ENCODE data around the gene INAFM2. TPM values are rescaled to one million over a fixed set of nuclear protein-coding genes. Genes with fewer than 3 reads are reported as not detected.

The INAFM2 gene
- total and polyA plus RNA-seq, 2 experiments from 2014 or later, result 18.1 to 32.7 TPM

DNA sequence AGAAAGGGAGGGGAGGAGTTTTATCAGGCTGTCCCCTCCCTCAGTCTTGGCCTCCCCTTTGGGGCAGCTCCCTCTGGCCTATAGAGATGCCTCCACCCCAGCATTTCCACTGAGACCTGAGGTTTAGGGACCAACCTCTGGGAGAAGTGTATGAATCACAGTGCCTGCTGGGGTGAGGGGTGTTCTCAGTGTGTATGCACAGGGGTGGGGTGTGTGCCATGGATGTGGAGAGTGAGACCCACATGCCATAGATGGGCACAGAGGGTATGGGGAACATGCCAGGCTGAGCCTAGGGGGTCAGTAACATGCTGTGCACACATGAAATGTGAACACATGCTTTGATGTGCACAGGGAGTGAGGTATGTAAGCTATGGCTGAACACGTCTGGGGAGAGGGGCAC lies 28.2 kb upstream of the INAFM2 start:
- H3K4me3 ChIP-seq, result no peak overlapping the region
- no peaks in the 10 kb centered on the region for H3F3A ChIP-seq (replicated peaks; ENCODE audit: low read depth)
- no peak overlapping the region for H3K4me2 ChIP-seq
- Mint-ChIP-seq H3K36me3 (ENCODE audit: low read depth) (peaks cover 8% of the 10 kb centered on the region; the same call in 2 of the 3 replicates), H3K4me1 (peaks cover 23% of the 10 kb centered on the region), H3K4me3 (no peak overlapping the region), H3K9me3 (peaks cover 11% of the 10 kb centered on the region), H3K27ac (no peak overlapping the region), H3K27me3 (ENCODE audit: insufficient read depth, low read depth, poor library complexity) (peaks cover 41% of the 10 kb centered on the region)
- H3K27ac ChIP-seq (ENCODE audit: low read depth), result no peak overlapping the region
- no peak for TF ChIP-seq ETS1 (IDR thresholded peaks at IDR 0.05)
- no peak for TF ChIP-seq CREB1 (CRISPR knock-in tag; IDR thresholded peaks at IDR 0.05; ENCODE audit: low read depth)
- TF ChIP-seq, protein P1, sequence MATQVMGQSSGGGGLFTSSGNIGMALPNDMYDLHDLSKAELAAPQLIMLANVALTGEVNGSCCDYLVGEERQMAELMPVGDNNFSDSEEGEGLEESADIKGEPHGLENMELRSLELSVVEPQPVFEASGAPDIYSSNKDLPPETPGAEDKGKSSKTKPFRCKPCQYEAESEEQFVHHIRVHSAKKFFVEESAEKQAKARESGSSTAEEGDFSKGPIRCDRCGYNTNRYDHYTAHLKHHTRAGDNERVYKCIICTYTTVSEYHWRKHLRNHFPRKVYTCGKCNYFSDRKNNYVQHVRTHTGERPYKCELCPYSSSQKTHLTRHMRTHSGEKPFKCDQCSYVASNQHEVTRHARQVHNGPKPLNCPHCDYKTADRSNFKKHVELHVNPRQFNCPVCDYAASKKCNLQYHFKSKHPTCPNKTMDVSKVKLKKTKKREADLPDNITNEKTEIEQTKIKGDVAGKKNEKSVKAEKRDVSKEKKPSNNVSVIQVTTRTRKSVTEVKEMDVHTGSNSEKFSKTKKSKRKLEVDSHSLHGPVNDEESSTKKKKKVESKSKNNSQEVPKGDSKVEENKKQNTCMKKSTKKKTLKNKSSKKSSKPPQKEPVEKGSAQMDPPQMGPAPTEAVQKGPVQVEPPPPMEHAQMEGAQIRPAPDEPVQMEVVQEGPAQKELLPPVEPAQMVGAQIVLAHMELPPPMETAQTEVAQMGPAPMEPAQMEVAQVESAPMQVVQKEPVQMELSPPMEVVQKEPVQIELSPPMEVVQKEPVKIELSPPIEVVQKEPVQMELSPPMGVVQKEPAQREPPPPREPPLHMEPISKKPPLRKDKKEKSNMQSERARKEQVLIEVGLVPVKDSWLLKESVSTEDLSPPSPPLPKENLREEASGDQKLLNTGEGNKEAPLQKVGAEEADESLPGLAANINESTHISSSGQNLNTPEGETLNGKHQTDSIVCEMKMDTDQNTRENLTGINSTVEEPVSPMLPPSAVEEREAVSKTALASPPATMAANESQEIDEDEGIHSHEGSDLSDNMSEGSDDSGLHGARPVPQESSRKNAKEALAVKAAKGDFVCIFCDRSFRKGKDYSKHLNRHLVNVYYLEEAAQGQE (IDR thresholded peaks at IDR 0.05; ENCODE audit: unreplicated experiment), result no peak
- TF ChIP-seq EZH2phosphoT487 (IDR thresholded peaks at IDR 0.05; ENCODE audit: unreplicated experiment), result no peak
- TF ChIP-seq JUNB (IDR thresholded peaks at IDR 0.05; ENCODE audit: unreplicated experiment), result no peak
- TF ChIP-seq EZH2 (IDR thresholded peaks at IDR 0.05; ENCODE audit: low read depth, unreplicated experiment), result no peak
- H3K9me2 ChIP-seq (ENCODE audit: insufficient read depth), result no peaks in the 10 kb centered on the region
- no peak for DNase-seq (ENCODE audit: low spot score)
- H3K4me1 ChIP-seq (ENCODE audit: insufficient read depth), result peaks cover 10% of the 10 kb centered on the region; the same call in 1 of the 2 replicates
- no peak for ATAC-seq
- H2AFZ ChIP-seq, result no peak overlapping the region
- H3K27me3 ChIP-seq (ENCODE audit: insufficient read depth), result peaks cover 33% of the 10 kb centered on the region
- no peaks in the 10 kb centered on the region for H3K36me3 ChIP-seq (ENCODE audit: insufficient read depth)
- H3K79me2 ChIP-seq (replicated peaks; ENCODE audit: insufficient read depth), result no peaks in the 10 kb centered on the region
- no peaks in the 10 kb centered on the region for H4K20me1 ChIP-seq (replicated peaks; ENCODE audit: insufficient read depth)

- Mint-ChIP-seq H3K27ac (no peak overlapping the region), H3K4me1 (peaks cover 24% of the 10 kb centered on the region), H3K4me3 (no peak overlapping the region), H3K36me3 (ENCODE audit: low read depth) (peaks cover 12% of the 10 kb centered on the region), H3K9me3 (peaks cover 15% of the 10 kb centered on the region), H3K27me3 (ENCODE audit: insufficient read depth, low read depth, poor library complexity) (peaks cover 38% of the 10 kb centered on the region)
- H4K20me1 ChIP-seq (replicated peaks; ENCODE audit: insufficient read depth), result no peaks in the 10 kb centered on the region
- no peak overlapping the region for H3K27ac ChIP-seq (ENCODE audit: low read depth)
- H3K36me3 ChIP-seq (ENCODE audit: insufficient read depth), result no peaks in the 10 kb centered on the region
- H3K4me1 ChIP-seq (ENCODE audit: insufficient read depth), result peaks cover 6% of the 10 kb centered on the region; the same call in 1 of the 2 replicates
- ATAC-seq (no peak), DNase-seq (ENCODE audit: low spot score) (no peak)
- no peak overlapping the region for H3K4me2 ChIP-seq
- no peaks in the 10 kb centered on the region for H3F3A ChIP-seq (replicated peaks; ENCODE audit: low read depth)
- H3K79me2 ChIP-seq (replicated peaks; ENCODE audit: insufficient read depth), result no peaks in the 10 kb centered on the region
- no peak overlapping the region for H3K4me3 ChIP-seq
- no peaks in the 10 kb centered on the region for H3K9me2 ChIP-seq (ENCODE audit: insufficient read depth)
- peaks cover 27% of the 10 kb centered on the region for H3K27me3 ChIP-seq (ENCODE audit: insufficient read depth)
- H2AFZ ChIP-seq, result no peak overlapping the region
- TF ChIP-seq CTCF (conservative IDR thresholded peaks at IDR 0.05; ENCODE audit: low read depth in 2 of 2), result no peak
- no peak for TF ChIP-seq ZNF462 (CRISPR knock-in tag; IDR thresholded peaks at IDR 0.05)
Measured at GRCh38 chr15:40295877-40296560, 27.5 kb upstream of the INAFM2 start.

Data from GM23338 (cell line).